ENCODE measurements around the gene LRRC23.
"Not testable (repeated sequence)": the region's sequence is repeated elsewhere in the genome, so short reads cannot be mapped to it uniquely, and the experiment has no call there.

Gene LRRC23, protein sequence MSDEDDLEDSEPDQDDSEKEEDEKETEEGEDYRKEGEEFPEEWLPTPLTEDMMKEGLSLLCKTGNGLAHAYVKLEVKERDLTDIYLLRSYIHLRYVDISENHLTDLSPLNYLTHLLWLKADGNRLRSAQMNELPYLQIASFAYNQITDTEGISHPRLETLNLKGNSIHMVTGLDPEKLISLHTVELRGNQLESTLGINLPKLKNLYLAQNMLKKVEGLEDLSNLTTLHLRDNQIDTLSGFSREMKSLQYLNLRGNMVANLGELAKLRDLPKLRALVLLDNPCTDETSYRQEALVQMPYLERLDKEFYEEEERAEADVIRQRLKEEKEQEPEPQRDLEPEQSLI

DNA sequence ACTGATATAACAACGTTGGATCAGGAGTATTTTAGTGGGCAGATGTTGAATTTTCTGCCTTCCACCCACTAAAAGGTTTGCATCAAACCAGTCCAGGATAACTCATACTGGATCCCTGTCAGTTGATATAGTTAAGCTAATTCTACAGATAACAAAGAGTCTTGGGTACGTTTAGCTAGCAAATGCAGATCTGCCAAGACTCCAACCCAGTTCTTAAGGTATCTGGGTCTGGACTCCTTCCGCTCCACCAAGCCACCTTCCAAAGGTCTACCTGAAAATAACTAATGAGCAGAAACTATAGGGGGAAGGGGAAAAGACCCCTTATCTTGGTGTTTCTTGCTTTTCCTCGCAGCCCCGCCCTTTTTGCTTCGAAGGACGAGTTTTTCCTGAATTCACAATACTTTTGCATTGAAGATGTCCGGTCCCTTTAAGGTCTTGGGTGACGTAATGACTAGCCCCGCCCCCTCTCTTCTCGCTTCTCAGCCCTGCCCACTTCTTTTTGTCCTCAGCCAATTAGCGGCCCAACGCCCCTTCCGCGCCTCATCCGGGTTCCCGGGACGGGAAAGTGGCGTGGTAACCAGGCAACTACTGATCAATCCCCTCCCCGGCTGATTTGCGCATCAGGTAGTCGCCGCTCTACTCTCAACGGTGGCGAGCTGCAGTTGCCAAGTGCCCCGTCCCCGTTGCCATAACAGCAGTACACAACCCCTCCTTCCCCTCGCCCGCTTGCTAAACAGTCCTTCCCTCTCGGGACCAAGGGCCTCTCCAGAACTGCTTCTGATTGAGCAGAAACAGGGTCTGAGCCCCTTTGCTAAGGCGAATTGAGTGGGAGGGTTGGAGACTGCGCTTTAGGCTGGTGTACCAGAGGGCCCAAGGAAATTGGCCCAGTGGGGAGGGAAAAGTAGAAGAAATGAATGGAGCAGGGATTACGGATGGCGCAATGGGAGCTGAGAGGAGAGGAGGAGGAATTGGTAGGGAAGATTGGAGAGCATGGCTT, at the start of gene LRRC23:
TSS of gene LRRC23 (plus strand) at position 543 of the 997 bp plus-strand sequence. CDS start 812 bp downstream, outside the sequence.
- DNase-seq (ENCODE audit: low read depth in 2 of 2) = peak; percentile 97 to 99

- DNase-seq (ENCODE audit: low read depth in 2 of 2) = no peak
Measured at GRCh38 chr12:6855322-6855721, 49.3 kb upstream of the LRRC23 start.

DNA sequence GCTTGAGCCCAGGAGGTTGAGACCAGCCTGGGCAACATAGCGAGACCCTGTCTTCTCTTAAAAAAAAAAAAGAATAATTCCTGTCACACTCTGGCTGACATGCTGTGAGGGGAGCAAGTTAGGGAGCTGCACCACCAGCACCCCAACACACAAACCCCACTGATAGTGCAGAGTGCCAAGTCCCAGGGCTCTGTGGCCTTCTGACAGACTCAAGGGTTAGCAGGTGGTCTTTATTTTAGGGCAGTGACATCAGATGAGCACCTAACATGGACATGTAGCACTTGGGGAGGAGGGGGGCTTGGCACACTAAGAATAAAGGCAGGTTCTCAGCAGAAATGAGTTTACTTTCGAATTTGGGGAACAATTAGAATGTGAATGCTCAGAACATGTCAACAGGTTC, 45.8 kb upstream of the LRRC23 start:
- DNase-seq (ENCODE audit: low read depth in 2 of 2) = no peak

DNA sequence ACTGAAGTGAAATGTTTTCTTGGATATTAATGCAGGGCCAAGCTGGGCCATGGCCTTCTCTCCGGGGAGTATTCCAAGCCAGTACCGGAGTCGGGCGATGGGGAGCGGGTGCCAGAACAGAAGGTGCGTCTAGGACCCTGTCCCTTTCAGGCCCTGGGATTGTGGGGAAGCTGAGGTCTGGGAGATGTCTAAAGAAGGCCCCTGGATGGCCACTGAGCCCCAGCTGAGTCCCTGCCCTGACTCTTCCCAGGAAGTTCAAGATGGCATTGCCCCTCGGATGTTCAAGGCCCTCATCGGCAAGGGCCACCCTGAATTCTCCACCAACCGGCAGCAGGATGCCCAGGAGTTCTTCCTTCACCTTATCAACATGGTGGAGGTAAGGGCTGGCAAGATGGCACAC, 44.5 kb upstream of the LRRC23 start:
- no peak for DNase-seq (ENCODE audit: low read depth in 2 of 2)

- DNase-seq (ENCODE audit: low read depth in 2 of 2) = no peak
Measured at GRCh38 chr12:6860942-6861341, 43.7 kb upstream of the LRRC23 start.

DNA sequence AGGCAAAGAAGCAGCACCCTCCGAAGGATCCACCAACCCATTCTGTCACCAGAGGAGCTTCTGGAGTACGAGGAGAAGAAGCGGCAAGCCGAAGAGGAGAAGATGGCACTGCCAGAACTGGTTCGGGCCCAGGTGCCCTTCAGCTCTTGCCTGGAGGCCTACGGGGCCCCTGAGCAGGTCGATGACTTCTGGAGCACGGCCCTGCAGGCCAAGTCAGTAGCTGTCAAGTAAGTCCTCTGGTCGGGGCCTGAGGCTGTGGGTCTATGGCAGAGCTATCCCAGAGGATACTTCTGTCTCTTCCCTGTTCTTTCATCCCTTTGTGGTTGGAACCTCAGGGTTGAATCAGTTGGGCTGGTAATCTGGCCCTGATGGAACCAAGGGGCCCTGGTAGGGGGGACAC, 43.2 kb upstream of the LRRC23 start:
- DNase-seq (ENCODE audit: low read depth in 2 of 2) = no peak

DNA sequence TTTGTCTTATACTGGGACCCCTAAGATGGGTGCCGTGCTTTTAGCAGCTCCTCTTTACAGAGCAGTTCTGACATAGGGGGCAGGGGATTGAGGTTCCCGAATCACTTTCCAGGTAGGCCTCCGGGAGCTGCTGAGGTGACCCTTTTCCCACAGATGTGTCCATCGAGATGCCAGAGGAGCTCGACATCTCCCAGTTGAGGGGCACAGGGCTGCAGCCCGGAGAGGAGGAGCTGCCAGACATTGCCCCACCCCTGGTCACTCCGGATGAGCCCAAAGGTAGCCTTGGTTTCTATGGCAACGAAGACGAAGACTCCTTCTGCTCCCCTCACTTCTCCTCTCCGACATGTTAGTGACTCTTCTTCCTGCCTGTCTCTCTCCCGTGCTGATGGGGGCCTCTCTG, 41.6 kb upstream of the LRRC23 start:
- DNase-seq (ENCODE audit: low read depth in 2 of 2) = no peak

- no peak for DNase-seq (ENCODE audit: low read depth in 2 of 2)
Measured at GRCh38 chr12:6863586-6864321, 40.9 kb upstream of the LRRC23 start.

DNA sequence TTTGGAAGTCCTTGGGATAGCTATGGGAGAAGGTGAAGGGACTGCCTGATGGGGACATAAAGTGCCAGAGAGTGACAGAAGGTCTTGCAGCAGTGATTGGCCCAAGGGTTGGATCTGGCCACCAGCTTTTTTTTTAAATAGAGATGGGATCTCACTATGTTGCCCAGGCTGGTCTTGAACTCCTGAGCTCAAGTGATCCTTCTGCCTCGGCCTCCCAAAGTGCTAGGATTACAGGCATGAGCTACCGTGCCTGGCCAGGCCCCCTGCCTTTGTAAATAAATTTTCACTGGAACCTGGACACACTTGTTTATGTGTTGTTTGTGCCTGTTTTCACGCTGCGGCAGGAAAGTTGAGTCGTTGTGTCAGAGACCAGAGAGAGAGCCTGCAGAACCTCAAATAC, 39.3 kb upstream of the LRRC23 start:
- DNase-seq (ENCODE audit: low read depth in 2 of 2) = not testable (repeated sequence)

DNA sequence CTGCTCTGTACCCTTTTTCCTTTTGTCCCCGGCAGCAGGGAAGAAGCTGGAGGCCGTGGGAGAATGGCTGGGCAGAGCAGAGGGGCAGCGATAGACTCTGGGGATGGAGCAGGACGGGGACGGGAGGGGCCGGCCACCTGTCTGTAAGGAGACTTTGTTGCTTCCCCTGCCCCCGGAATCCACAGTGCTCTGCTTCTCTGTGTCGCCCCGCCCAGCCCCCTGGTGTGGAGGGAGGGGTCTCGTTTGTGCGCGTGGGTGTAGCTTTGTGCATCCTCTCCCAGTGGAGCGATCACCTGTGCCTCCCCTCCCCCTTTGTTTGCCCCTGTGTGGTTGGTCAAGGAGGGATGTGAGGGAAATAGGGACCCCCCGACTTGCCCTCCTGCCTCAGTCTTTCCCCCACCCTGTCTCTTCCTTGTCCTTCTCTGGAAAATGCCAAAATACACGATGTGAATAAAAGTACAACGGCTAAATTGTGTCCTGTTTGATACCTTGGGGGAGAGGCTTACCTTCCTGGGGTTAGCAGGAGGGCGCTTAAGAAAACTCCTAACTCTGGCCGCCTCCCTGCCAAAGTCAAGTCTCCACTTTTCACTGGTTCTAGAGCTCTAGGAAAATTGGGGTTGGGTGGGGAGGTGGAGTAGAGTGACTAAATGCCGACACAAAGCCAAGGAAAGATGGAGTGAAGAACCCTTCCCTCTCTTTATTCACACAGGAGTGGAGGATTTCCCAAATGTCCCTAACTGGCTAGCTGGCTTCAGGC, 38.3 kb upstream of the LRRC23 start:
- no peak for DNase-seq (ENCODE audit: low read depth in 2 of 2)

DNA sequence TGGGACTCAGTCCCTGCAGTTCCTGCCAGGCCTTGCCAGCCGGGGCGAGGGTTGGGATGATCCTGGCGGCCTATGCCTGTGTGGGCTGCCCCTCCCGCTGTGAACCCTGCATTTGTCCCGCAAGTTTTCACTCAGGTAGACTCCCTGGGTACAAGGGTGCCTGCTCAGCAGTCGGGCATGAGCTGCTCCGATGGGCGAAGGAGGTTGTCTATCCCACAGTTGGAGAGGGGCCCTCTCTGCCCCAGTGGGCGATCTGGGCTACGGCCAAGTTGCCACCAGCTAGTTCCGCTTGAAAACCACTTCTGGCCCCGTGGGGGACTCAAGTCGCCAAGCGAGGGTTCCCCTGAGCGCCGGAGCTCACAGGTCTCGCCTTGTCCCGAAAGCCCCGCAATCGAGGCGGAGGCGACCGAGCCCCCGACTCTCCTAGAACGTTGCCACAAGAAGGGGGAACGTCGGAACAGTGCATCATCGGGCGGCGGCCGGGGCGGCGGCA, 37.7 kb upstream of the LRRC23 start:
- DNase-seq (ENCODE audit: low read depth in 2 of 2) = no peak

- DNase-seq (ENCODE audit: low read depth in 2 of 2) = peak; percentile 68 to 73
Measured at GRCh38 chr12:6867413-6868210, 37.0 kb upstream of the LRRC23 start, which contains the start of gene TPI1. Gene TPI1, plus strand, starts transcription at chr12:6867531. Its CDS starts 36 bp downstream, at chr12:6867567.

GRCh38 chr12:6868211-6869048, 36.2 kb upstream of the LRRC23 start:
- no peak for DNase-seq (ENCODE audit: low read depth in 2 of 2)

DNA sequence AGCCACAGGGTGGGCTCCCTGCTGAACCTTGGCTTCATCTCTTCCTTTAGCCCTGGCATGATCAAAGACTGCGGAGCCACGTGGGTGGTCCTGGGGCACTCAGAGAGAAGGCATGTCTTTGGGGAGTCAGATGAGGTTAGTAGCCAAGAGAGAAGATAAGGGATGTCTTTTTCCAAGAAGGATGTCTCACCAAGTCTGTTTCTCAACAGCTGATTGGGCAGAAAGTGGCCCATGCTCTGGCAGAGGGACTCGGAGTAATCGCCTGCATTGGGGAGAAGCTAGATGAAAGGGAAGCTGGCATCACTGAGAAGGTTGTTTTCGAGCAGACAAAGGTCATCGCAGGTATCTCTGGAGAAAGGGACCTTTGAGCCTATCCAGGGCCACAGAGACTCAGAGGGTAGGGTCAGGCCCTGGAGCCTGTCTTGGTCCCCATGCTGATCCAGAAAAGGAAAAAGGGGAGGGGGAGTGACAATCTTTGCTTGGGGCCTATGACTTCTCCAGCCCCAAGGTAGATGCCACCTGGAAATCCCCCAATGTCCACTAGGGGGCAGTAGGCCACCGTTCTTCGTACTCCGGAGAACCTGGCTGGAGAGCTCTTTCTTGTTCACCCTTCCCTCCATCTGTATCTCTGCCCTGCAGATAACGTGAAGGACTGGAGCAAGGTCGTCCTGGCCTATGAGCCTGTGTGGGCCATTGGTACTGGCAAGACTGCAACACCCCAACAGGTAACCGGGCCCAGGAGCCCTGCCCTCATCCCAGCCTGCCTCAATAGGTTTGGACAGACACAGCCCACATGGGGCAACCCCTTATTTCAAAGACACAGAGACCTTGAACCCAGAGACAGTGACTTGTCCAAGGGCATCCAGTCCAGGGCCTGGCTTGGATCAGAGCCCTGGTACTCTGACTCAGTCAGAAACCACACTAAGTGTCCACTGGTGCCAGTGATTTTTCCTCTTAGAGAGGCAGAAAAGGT, 35.3 kb upstream of the LRRC23 start:
- peak; percentile 74 to 81 for DNase-seq (ENCODE audit: low read depth in 2 of 2)

DNA sequence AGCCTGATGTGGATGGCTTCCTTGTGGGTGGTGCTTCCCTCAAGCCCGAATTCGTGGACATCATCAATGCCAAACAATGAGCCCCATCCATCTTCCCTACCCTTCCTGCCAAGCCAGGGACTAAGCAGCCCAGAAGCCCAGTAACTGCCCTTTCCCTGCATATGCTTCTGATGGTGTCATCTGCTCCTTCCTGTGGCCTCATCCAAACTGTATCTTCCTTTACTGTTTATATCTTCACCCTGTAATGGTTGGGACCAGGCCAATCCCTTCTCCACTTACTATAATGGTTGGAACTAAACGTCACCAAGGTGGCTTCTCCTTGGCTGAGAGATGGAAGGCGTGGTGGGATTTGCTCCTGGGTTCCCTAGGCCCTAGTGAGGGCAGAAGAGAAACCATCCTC, 34.3 kb upstream of the LRRC23 start:
- DNase-seq (ENCODE audit: low read depth in 2 of 2) = not testable (repeated sequence)

GRCh38 chr12:6871052-6871957, 33.3 kb upstream of the LRRC23 start:
- DNase-seq (ENCODE audit: low read depth in 2 of 2) = peak in 1 of 2 donors; percentile 47
